GM12873 (cell line): ENCODE results near the gene CMC1.

Experiments
- CTCF ChIP-seq: IDR thresholded peaks from 2 replicates; pipeline ENCODE4 v1.5.1; 2012; ENCODE audit warnings: low read depth, mild to moderate bottlenecking, moderate library complexity, low read length, control low read depth; ENCODE audit not compliant: insufficient read depth; ENCODE audit errors: missing control alignments

The CMC1 gene

GRCh38 chr3:28308196-28308595 lies 66.8 kb downstream of the CMC1 start:
- no peak for TF ChIP-seq CTCF

GRCh38 chr3:28315711-28316110 lies 74.3 kb downstream of the CMC1 start:
- no peak for TF ChIP-seq CTCF

GRCh38 chr3:28316226-28316625 lies 74.8 kb downstream of the CMC1 start:
- TF ChIP-seq CTCF = no peak

- peak; percentile 62 for TF ChIP-seq CTCF
Observed at GRCh38 chr3:28317438-28318022, 76.1 kb downstream of the CMC1 start.

GRCh38 chr3:28320981-28321380 lies 79.6 kb downstream of the CMC1 start:
- no peak for TF ChIP-seq CTCF

- no peak for TF ChIP-seq CTCF
Observed at GRCh38 chr3:28322464-28322863, 81.0 kb downstream of the CMC1 start.

- TF ChIP-seq CTCF = no peak
Observed at GRCh38 chr3:28326458-28326926, 85.1 kb downstream of the CMC1 start.
